Inferior parietal cortex (tissue), 1 donor: Measurements from ENCODE around the gene CREB1.
A peak's percentile ranks its signal among the peaks of the same experiment; 100 is the strongest.

Experiments
- DNase-seq: peaks from one replicate; pipeline ENCODE4 v3.0.0-alpha.2; 2016; ENCODE audit errors: extremely low spot score

Gene CREB1

GRCh38 chr2:207503234-207503633 lies 26.5 kb upstream of the CREB1 start:
- DNase-seq = peak; percentile 5

- no peak for DNase-seq
Measured at GRCh38 chr2:207504513-207505170, 25.1 kb upstream of the CREB1 start.

GRCh38 chr2:207505171-207505570 lies 24.6 kb upstream of the CREB1 start:
- DNase-seq = peak; percentile 14

GRCh38 chr2:207505728-207506127 lies 24.0 kb upstream of the CREB1 start:
- DNase-seq = no peak

- peak; percentile 1 for DNase-seq
Measured at GRCh38 chr2:207506426-207506825, 23.3 kb upstream of the CREB1 start.

GRCh38 chr2:207510148-207510547 lies 19.6 kb upstream of the CREB1 start:
- peak; percentile 1 for DNase-seq

- peak; percentile 0 for DNase-seq
Measured at GRCh38 chr2:207511851-207512250, 17.9 kb upstream of the CREB1 start.

- DNase-seq = no peak
Measured at GRCh38 chr2:207512356-207512755, 17.4 kb upstream of the CREB1 start.

- DNase-seq = peak; percentile 25
Measured at GRCh38 chr2:207513551-207514257, 16.1 kb upstream of the CREB1 start.

- no peak for DNase-seq
Measured at GRCh38 chr2:207514451-207514850, 15.3 kb upstream of the CREB1 start.

- no peak for DNase-seq
Measured at GRCh38 chr2:207515671-207516070, 14.1 kb upstream of the CREB1 start.

- no peak for DNase-seq
Measured at GRCh38 chr2:207516206-207516605, 13.6 kb upstream of the CREB1 start.

GRCh38 chr2:207523005-207523404 lies 6.8 kb upstream of the CREB1 start:
- DNase-seq = no peak

- no peak for DNase-seq
Measured at GRCh38 chr2:207525296-207525695, 4.5 kb upstream of the CREB1 start.

- no peak for DNase-seq
Measured at GRCh38 chr2:207528980-207529329, 807 bp upstream of the CREB1 start.

- DNase-seq = peak; percentile 43
Measured at GRCh38 chr2:207530160-207531031, 634 bp downstream of the CREB1 start.

GRCh38 chr2:207531032-207531952 lies 1.5 kb downstream of the CREB1 start:
- DNase-seq = no peak

- no peak for DNase-seq
Measured at GRCh38 chr2:207532676-207533075, 2.9 kb downstream of the CREB1 start.

- DNase-seq = no peak
Measured at GRCh38 chr2:207533461-207534008, 3.8 kb downstream of the CREB1 start.

- DNase-seq = no peak
Measured at GRCh38 chr2:207534417-207534816, 4.7 kb downstream of the CREB1 start.

GRCh38 chr2:207539470-207539869 lies 9.7 kb downstream of the CREB1 start:
- DNase-seq = no peak
